SK-N-MC (cell line): ENCODE measurements around the gene ERCC5.

ENCODE experiments used
- EZH2 ChIP-seq: fragments of 200-600 bp; sonication (generic); IDR thresholded peaks from one replicate; pipeline ENCODE4 v1.6.1; 2017; ENCODE audit warnings: antibody characterized with exemption
- POLR2AphosphoS5 ChIP-seq: IDR thresholded peaks from 2 replicates; pipeline ENCODE4 v1.6.1; 2012; ENCODE audit warnings: mild to moderate bottlenecking, low read depth, low read length, borderline replicate concordance

DNA sequence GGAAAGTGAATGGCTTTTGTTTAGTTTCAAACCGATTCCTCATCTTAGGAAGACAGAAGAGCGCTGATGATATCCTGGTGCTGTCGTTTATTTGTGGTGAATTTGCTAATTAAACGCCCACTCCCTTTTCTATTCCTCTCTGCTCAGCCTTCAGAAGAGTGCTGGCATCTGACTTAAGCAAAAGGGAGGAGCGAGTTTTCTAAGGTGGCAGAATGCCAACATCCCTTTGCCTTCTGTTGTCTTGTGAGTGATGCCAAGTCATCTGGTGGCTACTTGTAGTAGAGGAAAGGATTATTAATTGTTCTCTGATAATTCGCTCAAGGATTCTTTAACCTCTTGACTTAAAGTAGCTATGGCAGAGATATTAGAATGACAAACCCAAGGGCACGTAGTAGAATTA is 68.1 kb downstream of the ERCC5 start:
- TF ChIP-seq POLR2AphosphoS5 = no peak
- no peak for TF ChIP-seq EZH2
